GM12878 (cell line): ENCODE measurements around the gene TMEM25. TPM values are rescaled to one million over a fixed set of nuclear protein-coding genes. Genes with fewer than 3 reads are reported as not detected.

Source experiments
- ATAC-seq: fragments of 200-7000 bp; cut with Tn5 transposase; 3 replicates; pipeline ENCODE4 v1.9.1; 2020; ENCODE audit warnings: mild to moderate bottlenecking, moderate library complexity
- BruUV-seq: library from RNA; stranded (reverse); fragments of 400-500 nt; replicated peaks from 2 replicates; lab custom pipeline; 2021; lab: Mats Ljungman, UMichigan
- CTCF ChIA-PET: fragments of 300-600 bp; sonication (Branson Sonifier 250); formaldehyde crosslinking; extraction: SDS; loops from one replicate; lab custom pipeline; 2021; ENCODE audit warnings: inconsistent platforms; lab: Yijun Ruan, JAX
- POLR2A ChIA-PET: fragments of 350-600 bp; formaldehyde crosslinking; extraction: SDS; loops from one replicate; lab custom pipeline; 2021; ENCODE audit warnings: inconsistent platforms; lab: Charles Lee
- RAD21 ChIA-PET: fragments of 300-600 bp; sonication (Branson Sonifier 250); formaldehyde crosslinking; loops from one replicate; lab custom pipeline; 2023; ENCODE audit warnings: antibody characterized with exemption; ENCODE audit not compliant: unreplicated experiment; lab: Charles Lee
- SMC1A ChIA-PET: fragments of 300-600 bp; sonication (Branson Sonifier 250); formaldehyde crosslinking; loops from one replicate; lab custom pipeline; 2023; ENCODE audit not compliant: unreplicated experiment, uncharacterized antibody; lab: Charles Lee
- DNase-seq: peaks from one replicate; pipeline ENCODE4 v3.0.0-alpha.2; 2011; ENCODE audit warnings: low read depth, low spot score
- FAIRE-seq: peaks from 3 replicates; lab custom pipeline; 2011; peaks lifted over from hg19 to GRCh38; lab: Jason Lieb, UNC
- H2AFZ ChIP-seq: 2 replicates; pipeline ENCODE4 v1.6.0; 2011; ENCODE audit warnings: low read depth, low read length, control low read depth; ENCODE audit not compliant: control insufficient read depth
- H3K27ac ChIP-seq: 2 replicates; pipeline ENCODE4 v1.5.1; 2011; ENCODE audit warnings: control low read depth; ENCODE audit not compliant: control insufficient read depth, insufficient read depth
- H3K27me3 ChIP-seq, 2 experiments: replicated peaks in 1 of 2; 2 replicates each; pipeline versions ENCODE4 v1.6.0 to v1.6.1; 2011; ENCODE audit warnings: low read length in 1 of 2; ENCODE audit not compliant: control insufficient read depth in 2 of 2, insufficient read depth in 2 of 2
- H3K36me3 ChIP-seq, 2 experiments: 2 replicates each; pipeline ENCODE4 v1.5.1; 2011; ENCODE audit warnings: low read length in 1 of 2; ENCODE audit not compliant: control insufficient read depth in 2 of 2, insufficient read depth in 2 of 2
- H3K4me1 ChIP-seq: 2 replicates; pipeline ENCODE4 v1.6.1; 2011; ENCODE audit warnings: mild to moderate bottlenecking, low read length, moderate library complexity, mixed read lengths; ENCODE audit not compliant: control insufficient read depth, insufficient read depth
- H3K4me2 ChIP-seq: 2 replicates; pipeline ENCODE4 v1.6.0; 2011; ENCODE audit warnings: control low read depth; ENCODE audit not compliant: control insufficient read depth, insufficient read depth
- H3K4me3 ChIP-seq: fragments of 200-600 bp; sonication (generic); 2 replicates; pipeline ENCODE4 v1.5.1; 2016
- H3K79me2 ChIP-seq: 2 replicates; pipeline ENCODE4 v1.6.0; 2011; ENCODE audit warnings: low read length; ENCODE audit not compliant: control insufficient read depth, insufficient read depth
- H3K9ac ChIP-seq: 2 replicates; pipeline ENCODE4 v1.8.0; 2011; ENCODE audit warnings: low read length, control low read depth, mixed read lengths; ENCODE audit not compliant: control insufficient read depth, insufficient read depth
- H3K9me3 ChIP-seq: replicated peaks from 3 replicates; pipeline ENCODE4 v1.5.1; 2011; ENCODE audit warnings: mild to moderate bottlenecking, low read length; ENCODE audit not compliant: control insufficient read depth, insufficient read depth
- H4K20me1 ChIP-seq: 2 replicates; pipeline ENCODE4 v1.6.0; 2011; ENCODE audit not compliant: control insufficient read depth, insufficient read depth
- BHLHE40 ChIP-seq, 2 experiments: fragments of 450-650 bp in 1 of 2; IDR thresholded peaks; 2 replicates each; pipeline ENCODE4 v1.6.1; 2011 to 2017; ENCODE audit warnings: low read depth in 2 of 2, borderline replicate concordance in 1 of 2, improper control_type of control experiment in 1 of 2, low read length in 1 of 2, mild to moderate bottlenecking in 1 of 2
- CEBPZ ChIP-seq: fragments of 150-350 bp; IDR thresholded peaks from 2 replicates; pipeline ENCODE4 v1.6.1; 2016; ENCODE audit warnings: low read depth, low read length
- EP300 ChIP-seq, 2 experiments: fragments of 150-350 bp in 1 of 2; IDR thresholded peaks; 2 replicates each; pipeline ENCODE4 v1.6.1; 2011 to 2012; ENCODE audit warnings: low read depth in 2 of 2, low read length in 2 of 2, borderline replicate concordance in 1 of 2, improper control_type of control experiment in 1 of 2, inconsistent platforms in 1 of 2; ENCODE audit not compliant: control insufficient read depth in 1 of 2
- HDAC6 ChIP-seq: fragments of 200-600 bp; sonication (generic); IDR thresholded peaks from one replicate; pipeline ENCODE4 v1.8.0; 2017; ENCODE audit warnings: antibody characterized with exemption; ENCODE audit not compliant: unreplicated experiment
- PAX8 ChIP-seq: fragments of 450-650 bp; IDR thresholded peaks from 2 replicates; pipeline ENCODE4 v1.6.1; 2017; ENCODE audit warnings: mild to moderate bottlenecking, moderate library complexity
- PBX3 ChIP-seq: IDR thresholded peaks from 2 replicates; pipeline ENCODE4 v1.6.1; 2011; ENCODE audit warnings: mild to moderate bottlenecking, low read depth, low read length, moderate library complexity; ENCODE audit not compliant: insufficient replicate concordance
- SMAD1 ChIP-seq: fragments of 450-650 bp; IDR thresholded peaks from 2 replicates; pipeline ENCODE4 v1.6.1; 2018; ENCODE audit warnings: mild to moderate bottlenecking, low read depth; ENCODE audit not compliant: partially characterized antibody
- ZNF622 ChIP-seq: fragments of 450-650 bp; IDR thresholded peaks from 2 replicates; pipeline ENCODE4 v1.6.1; 2017; ENCODE audit warnings: mild to moderate bottlenecking, inconsistent platforms
- WGBS: methylation state at CpG from one replicate; pipeline ENCODE4 v1.1.6; 2016; ENCODE audit warnings: low lambda C conversion rate; ENCODE audit not compliant: insufficient replicate concordance, insufficient coverage; ENCODE audit errors: missing lambda C conversion rate; 5-methylcytosine and 5-hydroxymethylcytosine counted together
- in situ Hi-C: fragments of 300-500 bp; cut with MboI; formaldehyde crosslinking; loops from 9 replicates; pipeline ENCODE4 v1.14.3; 2018; ENCODE audit warnings: mixed read lengths
- intact Hi-C: fragments of 100-400 bp; cut with micrococcal nuclease; formaldehyde crosslinking; loops from one replicate; pipeline ENCODE4 v1.14.2; 2022; ENCODE audit not compliant: unreplicated experiment
- polyA plus RNA-seq, 11 experiments: library from polyadenylated mRNA; depleted of rRNA in 4 of 11; unstranded in 6 of 11; stranded (reverse) in 5 of 11; fragments of >200 nt; fragmentation: Nextera tagmentation in 4 of 11; fragmentation: Illumina TruSeq in 1 of 11; extraction: Ambion mirVana in 4 of 11; extraction: Trizol in 1 of 11; gene quantifications; 1 replicate in 1 of 11; 2 replicates in 10 of 11; pipeline versions ENCODE4 v1.2.1 to v1.2.3, GENCODE V29; 2011 to 2016; ENCODE audit warnings: inconsistent platforms in 2 of 11, missing spikeins in 2 of 11, low read depth in 1 of 11
- total RNA-seq, 4 experiments: library from RNA; depleted of rRNA in 3 of 4; stranded (reverse); fragments of >200 nt in 3 of 4; fragmentation: Illumina TruSeq in 1 of 4; extraction: Trizol in 1 of 4; gene quantifications; 2 replicates each; pipeline versions ENCODE4 v1.2.1 to v1.2.3, GENCODE V29; 2013 to 2021
- TF ChIP-seq, protein P1 (sequence below): fragments of 450-650 bp; IDR thresholded peaks from 2 replicates; pipeline ENCODE4 v1.6.1; 2018; ENCODE audit warnings: mild to moderate bottlenecking, low read depth, moderate library complexity; ENCODE audit not compliant: partially characterized antibody

TMEM25 gene
- total and polyA plus RNA-seq, 10 of the 15 experiments (the other 5 are each of a cell fraction or from before 2014, with no cell fraction given), result 1.4 to 13.9 (median 7.8) TPM

- TF ChIP-seq CEBPZ (no peak), EP300 (IDR thresholded peaks at IDR 0.05; ENCODE audit: borderline replicate concordance in 1 of 2, control insufficient read depth in 1 of 2, low read depth in 2 of 2, low read length in 2 of 2) (no peak), PAX8 (no peak)
Observed at GRCh38 chr11:118532852-118533768, 2.1 kb downstream of the TMEM25 start (continued).

- Histone ChIP-seq H2AFZ (no peak overlapping the region), H3K79me2 (no peaks in the 10 kb centered on the region), H3K4me2 (no peak overlapping the region), H4K20me1 (no peaks in the 10 kb centered on the region; the same call in 1 of the 2 replicates), H3K9me3 (no peaks in the 10 kb centered on the region), H3K36me3 (no peaks in the 10 kb centered on the region), H3K27ac (no peak overlapping the region), H3K4me1 (0 out of 2 replicates have a peak, but pooled peaks cover 3% of the 10 kb centered on the region), H3K27me3 (no peaks in the 10 kb centered on the region), H3K9ac (no peak overlapping the region), H3K4me3 (no peak overlapping the region)
- RAD21 ChIA-PET, result no interaction called here
- 73% methylated on average over 26 of the region's 27 CpGs for WGBS
- POLR2A ChIA-PET, result no interaction called here
- DNase-seq (no peak), FAIRE-seq (no peak), ATAC-seq (no peak)
- no TSS peak for BruUV-seq
- CTCF ChIA-PET, result no interaction called here
- SMC1A ChIA-PET, result no interaction called here
- intact Hi-C loops, result loop anchor here (5.0 kb wide), 1 partner anchor 33 kb away; the partner anchor contains the start of gene IFT46
- in situ Hi-C loops, result no loop called here
- TF ChIP-seq PBX3 (no peak), HDAC6 (no peak), BHLHE40 (IDR thresholded peaks at IDR 0.05; ENCODE audit: borderline replicate concordance in 1 of 2, low read depth in 2 of 2, low read length in 1 of 2) (no peak), ZNF622 (no peak), SMAD1 (no peak)
- TF ChIP-seq, protein P1, sequence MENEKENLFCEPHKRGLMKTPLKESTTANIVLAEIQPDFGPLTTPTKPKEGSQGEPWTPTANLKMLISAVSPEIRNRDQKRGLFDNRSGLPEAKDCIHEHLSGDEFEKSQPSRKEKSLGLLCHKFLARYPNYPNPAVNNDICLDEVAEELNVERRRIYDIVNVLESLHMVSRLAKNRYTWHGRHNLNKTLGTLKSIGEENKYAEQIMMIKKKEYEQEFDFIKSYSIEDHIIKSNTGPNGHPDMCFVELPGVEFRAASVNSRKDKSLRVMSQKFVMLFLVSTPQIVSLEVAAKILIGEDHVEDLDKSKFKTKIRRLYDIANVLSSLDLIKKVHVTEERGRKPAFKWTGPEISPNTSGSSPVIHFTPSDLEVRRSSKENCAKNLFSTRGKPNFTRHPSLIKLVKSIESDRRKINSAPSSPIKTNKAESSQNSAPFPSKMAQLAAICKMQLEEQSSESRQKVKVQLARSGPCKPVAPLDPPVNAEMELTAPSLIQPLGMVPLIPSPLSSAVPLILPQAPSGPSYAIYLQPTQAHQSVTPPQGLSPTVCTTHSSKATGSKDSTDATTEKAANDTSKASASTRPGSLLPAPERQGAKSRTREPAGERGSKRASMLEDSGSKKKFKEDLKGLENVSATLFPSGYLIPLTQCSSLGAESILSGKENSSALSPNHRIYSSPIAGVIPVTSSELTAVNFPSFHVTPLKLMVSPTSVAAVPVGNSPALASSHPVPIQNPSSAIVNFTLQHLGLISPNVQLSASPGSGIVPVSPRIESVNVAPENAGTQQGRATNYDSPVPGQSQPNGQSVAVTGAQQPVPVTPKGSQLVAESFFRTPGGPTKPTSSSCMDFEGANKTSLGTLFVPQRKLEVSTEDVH, result no peak
Observed at GRCh38 chr11:118533769-118534729, 3.1 kb downstream of the TMEM25 start.
